HG03520 (cell line): Measurements from ENCODE around the gene EFHD2.
"Not testable (repeated sequence)": the region's sequence is repeated elsewhere in the genome, so short reads cannot be mapped to it uniquely, and the experiment has no call there.

Experiments used
- ATAC-seq: cut with Tn5 transposase; IDR thresholded peaks from one replicate; pipeline ENCODE4 v1.9.1; 2021; ENCODE audit warnings: mild to moderate bottlenecking, moderate library complexity; ENCODE audit not compliant: unreplicated experiment

Gene EFHD2

DNA sequence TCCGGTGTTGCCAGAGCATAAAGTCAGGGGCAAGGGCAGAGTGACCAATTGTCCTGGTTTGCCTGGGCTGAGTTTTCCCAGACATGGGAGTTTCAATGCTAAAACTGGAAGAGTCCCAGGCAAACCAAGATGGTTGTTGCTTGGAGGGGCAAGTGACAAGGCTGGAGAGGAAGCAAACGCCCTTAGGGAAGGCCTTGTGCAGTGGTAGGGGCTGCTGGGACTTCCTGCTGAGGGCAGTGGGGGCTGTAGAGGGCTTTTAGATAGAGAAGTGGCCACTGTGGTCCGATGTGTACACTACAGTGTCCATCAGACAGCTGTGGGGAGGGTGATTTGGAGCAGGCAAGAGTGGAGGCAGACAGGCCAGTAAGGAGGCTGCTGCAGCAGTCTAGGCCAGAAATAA, 39.9 kb downstream of the EFHD2 start:
- ATAC-seq: no peak

DNA sequence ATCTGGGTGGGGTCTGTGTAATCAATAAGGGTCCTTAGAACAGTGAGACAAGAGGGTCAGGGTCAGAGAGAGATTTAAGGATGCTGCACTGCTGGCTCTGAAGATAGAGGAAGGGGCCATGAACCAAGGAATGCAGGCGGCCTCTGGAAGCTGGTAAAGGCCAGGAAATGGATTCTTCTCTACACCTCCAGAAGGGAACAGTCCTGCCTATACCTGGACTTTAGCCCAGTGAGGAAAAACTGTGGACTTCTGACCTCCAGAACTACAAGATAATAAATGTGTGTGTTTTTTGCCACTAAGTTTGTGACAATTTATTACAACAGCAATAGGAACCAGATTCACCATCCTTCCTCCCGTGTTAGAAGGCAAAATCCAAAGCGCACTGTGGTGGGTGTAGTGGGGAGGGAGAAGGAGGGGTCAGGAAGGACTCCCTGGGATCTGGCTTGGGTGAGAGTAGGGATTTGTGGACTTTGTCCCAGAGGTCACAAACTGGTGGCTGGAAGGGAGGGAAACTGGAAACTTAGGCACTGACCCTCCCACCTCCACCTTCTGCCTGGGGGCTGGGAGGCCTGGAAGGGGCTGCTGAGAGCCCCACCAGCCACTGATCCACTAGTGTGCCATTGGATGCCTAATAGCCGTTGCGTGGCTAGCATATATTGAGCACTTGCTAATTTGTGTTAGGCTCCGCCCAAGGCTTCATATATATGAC, 41.5 kb downstream of the EFHD2 start:
- ATAC-seq: no peak

DNA sequence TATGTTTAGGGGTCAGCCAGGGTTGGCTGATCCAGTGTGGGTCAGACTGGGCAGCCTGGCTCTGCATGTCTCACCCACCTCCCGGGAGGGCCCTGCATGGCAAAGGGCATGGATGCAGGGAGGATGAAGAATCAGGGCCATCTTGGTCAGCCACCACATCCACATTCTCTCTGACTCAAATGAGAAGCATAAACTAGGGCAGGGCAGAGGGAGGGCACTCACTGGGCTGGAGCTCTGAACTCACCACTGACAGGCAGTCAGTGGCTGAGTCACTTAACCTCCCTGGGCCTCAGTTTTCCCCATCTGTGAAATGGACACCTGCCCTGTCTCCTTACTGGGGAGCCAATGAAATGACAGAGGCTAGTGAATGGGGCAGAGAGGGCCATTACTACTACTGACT, 42.5 kb downstream of the EFHD2 start:
- no peak for ATAC-seq

- ATAC-seq: no peak
Measured at GRCh38 chr1:15452866-15453571, 43.3 kb downstream of the EFHD2 start.

- no peak for ATAC-seq
Measured at GRCh38 chr1:15453734-15454133, 44.0 kb downstream of the EFHD2 start.

- no peak for ATAC-seq
Measured at GRCh38 chr1:15454256-15454655, 44.6 kb downstream of the EFHD2 start.

GRCh38 chr1:15455522-15455921, 45.8 kb downstream of the EFHD2 start:
- ATAC-seq: no peak

GRCh38 chr1:15456313-15456954, 46.7 kb downstream of the EFHD2 start, which contains the start of gene CELA2A:
Gene CELA2A, plus strand, starts transcription at chr1:15456732. Its CDS starts 22 bp downstream, at chr1:15456754.
- no peak for ATAC-seq

DNA sequence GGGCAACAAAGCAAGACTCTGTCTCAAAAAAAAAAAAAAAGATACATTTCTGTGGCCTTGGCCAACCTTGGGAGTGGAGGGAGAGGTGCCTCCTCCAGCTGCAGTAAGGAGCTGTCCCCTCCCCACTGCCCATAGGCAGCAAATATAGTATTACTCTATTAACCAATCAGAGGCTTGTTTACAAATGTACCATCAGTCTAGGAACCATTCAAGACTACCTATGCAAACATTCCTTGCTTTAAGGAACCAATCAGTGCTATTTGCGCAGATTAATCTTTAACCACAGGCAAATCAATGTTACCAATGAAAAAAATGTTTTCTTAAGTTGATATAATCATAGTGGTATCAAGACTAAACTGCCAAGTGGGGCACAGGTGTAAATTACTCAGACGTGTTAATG, 47.9 kb downstream of the EFHD2 start:
- no peak for ATAC-seq

DNA sequence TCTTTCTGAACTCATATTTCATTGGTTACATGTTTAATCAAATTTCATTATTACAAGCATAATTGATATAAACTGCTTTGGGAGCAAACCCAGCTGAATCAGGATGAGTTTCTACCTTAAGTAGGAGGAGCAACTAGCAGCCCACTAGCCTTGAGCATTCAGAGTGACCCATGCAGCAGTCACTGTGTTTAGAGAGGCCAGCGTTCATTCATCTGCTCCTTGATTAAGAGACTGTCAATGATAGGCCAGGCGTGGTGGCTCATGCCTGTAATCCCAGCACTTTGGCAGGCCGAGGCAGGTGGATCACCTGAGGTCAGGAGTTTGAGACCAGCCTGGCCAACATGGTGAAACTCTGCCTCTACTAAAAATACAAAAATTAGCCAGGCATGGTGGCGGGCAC, 48.7 kb downstream of the EFHD2 start:
- not testable (repeated sequence) for ATAC-seq

GRCh38 chr1:15459771-15460707, 50.4 kb downstream of the EFHD2 start:
- ATAC-seq: no peak

DNA sequence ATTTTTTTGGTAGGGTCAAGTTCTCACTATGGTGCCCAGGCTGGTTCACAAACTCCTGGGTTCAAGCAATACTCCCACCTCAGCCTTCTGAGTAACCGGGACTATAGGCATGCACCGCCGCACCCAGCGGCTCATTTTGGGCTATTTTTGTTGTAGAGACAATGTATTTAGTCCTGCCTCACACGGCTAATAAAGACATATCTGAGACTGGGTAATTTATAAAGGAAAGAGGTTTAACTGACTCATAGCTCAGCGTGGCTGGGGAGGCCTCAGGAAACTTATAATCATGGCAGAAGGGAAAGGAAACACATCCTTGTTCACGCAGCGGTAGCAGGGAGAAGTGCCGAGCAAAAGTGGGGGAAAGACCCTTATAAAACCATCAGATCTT, 51.0 kb downstream of the EFHD2 start:
- no peak for ATAC-seq

- ATAC-seq: not testable (repeated sequence)
Measured at GRCh38 chr1:15463064-15463800, 53.5 kb downstream of the EFHD2 start.

DNA sequence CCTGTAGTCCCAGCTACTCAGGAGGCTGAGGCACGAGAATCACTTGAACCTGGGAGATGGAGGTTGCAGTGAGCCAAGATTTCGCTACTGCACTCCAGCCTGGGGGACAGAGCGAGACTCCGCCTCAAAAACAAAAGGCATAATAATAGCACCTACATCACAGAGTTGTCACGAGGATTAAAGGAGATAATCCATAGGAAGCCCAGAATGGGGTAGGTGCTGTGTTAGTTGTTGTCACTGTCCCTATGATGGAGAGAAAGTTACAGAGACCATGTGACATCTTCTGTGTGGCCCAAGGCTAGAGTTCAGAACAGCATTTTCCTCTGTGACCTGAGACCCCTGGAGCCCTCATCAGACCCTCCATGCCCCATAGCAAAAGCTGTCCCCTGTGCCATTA, 54.2 kb downstream of the EFHD2 start:
- ATAC-seq: not testable (repeated sequence)

- no peak for ATAC-seq
Measured at GRCh38 chr1:15465674-15466073, 56.0 kb downstream of the EFHD2 start.

GRCh38 chr1:15466955-15467625, 57.4 kb downstream of the EFHD2 start:
- not testable (repeated sequence) for ATAC-seq

DNA sequence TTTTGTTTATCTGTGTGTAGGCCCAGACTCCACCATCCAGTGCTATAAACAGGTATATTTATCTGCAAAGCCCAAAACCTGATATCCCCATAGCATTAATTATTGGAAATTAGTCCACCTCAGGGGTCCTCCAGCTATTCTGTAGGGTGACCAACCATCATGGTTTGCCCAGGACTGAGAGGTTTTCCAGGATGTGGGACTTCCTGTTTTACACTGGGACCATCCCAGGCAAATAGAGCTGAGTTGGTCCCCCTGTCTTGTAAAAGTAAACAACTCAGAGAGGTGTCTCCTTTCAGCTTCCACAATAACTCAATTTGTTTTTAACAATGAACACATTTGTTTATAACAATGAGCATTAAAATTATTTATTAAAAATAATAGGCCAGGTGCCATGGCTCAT, 58.5 kb downstream of the EFHD2 start:
- ATAC-seq: no peak

DNA sequence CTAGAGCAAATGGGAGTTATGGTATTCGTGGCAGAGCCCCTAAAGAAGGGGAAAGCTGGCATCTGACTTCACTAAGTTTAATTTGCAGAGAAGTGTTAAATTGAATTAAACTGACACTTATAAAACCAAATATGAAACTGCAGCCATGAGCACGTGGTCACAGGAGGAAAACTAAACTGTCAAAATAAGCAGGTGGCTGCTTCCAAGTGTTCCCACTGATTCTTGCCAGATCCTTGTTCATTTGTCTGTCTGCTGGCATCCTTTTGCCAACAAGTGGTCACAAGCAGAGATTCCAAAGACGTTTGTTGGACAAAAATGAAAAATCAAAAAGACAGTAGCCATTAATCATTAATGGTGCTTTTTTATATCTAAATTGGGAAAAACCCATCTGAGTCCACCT, 59.7 kb downstream of the EFHD2 start:
- ATAC-seq: no peak

DNA sequence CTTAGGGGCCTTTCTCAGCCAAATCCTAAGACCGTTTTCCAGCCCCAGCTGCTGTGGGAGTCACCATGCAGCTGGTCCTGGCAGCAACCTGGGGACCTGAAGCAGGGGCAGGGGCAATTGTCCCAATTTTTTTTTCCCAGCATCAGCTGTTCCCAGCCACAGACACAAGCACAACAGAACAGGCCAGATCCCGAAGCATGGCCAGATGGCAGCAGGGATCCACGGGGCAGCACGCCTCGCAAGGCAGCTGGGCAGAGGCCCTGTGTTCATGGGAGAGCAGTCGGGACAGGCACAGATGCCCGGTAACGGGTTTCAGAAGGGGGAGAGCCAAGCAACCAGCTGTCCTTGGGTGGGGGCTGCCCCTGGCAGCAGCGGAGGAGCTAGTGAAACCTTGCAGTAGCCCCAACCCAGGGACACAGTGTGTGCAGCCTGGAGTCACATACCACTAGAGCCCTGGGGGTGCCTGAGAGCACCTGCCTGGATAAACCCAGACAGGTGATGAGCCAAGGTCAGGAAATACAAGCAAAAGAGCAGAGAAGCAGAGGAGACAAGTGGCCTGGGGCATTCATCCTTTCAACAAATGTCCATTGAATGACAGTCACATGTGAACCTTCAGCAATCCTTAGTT, 60.2 kb downstream of the EFHD2 start:
- ATAC-seq: not testable (repeated sequence)
